WTC11 (cell line): ENCODE results near the gene CREB3L1.

Experiments
- ATF1 ChIP-seq: sonication (generic); formaldehyde crosslinking; IDR thresholded peaks from 2 replicates; pipeline ENCODE4 v1.8.1; 2023; ENCODE audit warnings: mild to moderate bottlenecking, moderate library complexity, missing genetic modification reagents
- CTCF ChIP-seq: fragments of 200-600 bp; IDR thresholded peaks from 2 replicates; pipeline ENCODE4 v1.8.0; 2022; ENCODE audit warnings: antibody characterized with exemption
- E2F4 ChIP-seq: sonication (generic); formaldehyde crosslinking; IDR thresholded peaks from 2 replicates; pipeline ENCODE4 v1.8.1; 2022; ENCODE audit warnings: low read depth, mild to moderate bottlenecking, moderate library complexity, missing genetic modification reagents, borderline replicate concordance
- ETV6 ChIP-seq: sonication (generic); formaldehyde crosslinking; IDR thresholded peaks from 2 replicates; pipeline ENCODE4 v1.8.1; 2022; ENCODE audit warnings: mild to moderate bottlenecking, missing genetic modification reagents
- IRF2 ChIP-seq: sonication (generic); formaldehyde crosslinking; IDR thresholded peaks from 2 replicates; pipeline ENCODE4 v1.8.0; 2022; ENCODE audit warnings: low read depth, missing genetic modification reagents, borderline replicate concordance
- JUN ChIP-seq: sonication (generic); formaldehyde crosslinking; IDR thresholded peaks from 2 replicates; pipeline ENCODE4 v1.8.0; 2023; ENCODE audit warnings: mild to moderate bottlenecking, missing genetic modification reagents
- NR2C2 ChIP-seq: sonication (generic); formaldehyde crosslinking; IDR thresholded peaks from 2 replicates; pipeline ENCODE4 v1.8.0; 2022; ENCODE audit warnings: mild to moderate bottlenecking, missing genetic modification reagents
- NR3C1 ChIP-seq: sonication (generic); formaldehyde crosslinking; conservative IDR thresholded peaks from 2 replicates; pipeline ENCODE4 v1.8.1; 2023; ENCODE audit warnings: low read depth, mild to moderate bottlenecking, missing genetic modification reagents
- TP53 ChIP-seq: sonication (generic); formaldehyde crosslinking; IDR thresholded peaks from 2 replicates; pipeline ENCODE4 v1.8.1; 2023; ENCODE audit warnings: mild to moderate bottlenecking, missing genetic modification reagents
- ZNF263 ChIP-seq: sonication (generic); formaldehyde crosslinking; IDR thresholded peaks from 2 replicates; pipeline ENCODE4 v1.8.1; 2022; ENCODE audit warnings: low read depth, mild to moderate bottlenecking, moderate library complexity, missing genetic modification reagents
- ZNF281 ChIP-seq: sonication (generic); formaldehyde crosslinking; IDR thresholded peaks from 2 replicates; pipeline ENCODE4 v1.8.0; 2023; ENCODE audit warnings: mild to moderate bottlenecking, missing genetic modification reagents

GRCh38 chr11:46345131-46345597 is 67.7 kb downstream of the CREB3L1 start:
- TF ChIP-seq CTCF, result no peak
- TF ChIP-seq ZNF263 (CRISPR knock-in tag), result no peak
- TF ChIP-seq NR2C2 (CRISPR knock-in tag), result no peak
- TF ChIP-seq ZNF281 (CRISPR knock-in tag), result no peak
- no peak for TF ChIP-seq IRF2 (CRISPR knock-in tag)
- TF ChIP-seq TP53 (CRISPR knock-in tag), result no peak
- no peak for TF ChIP-seq JUN (CRISPR knock-in tag)
- TF ChIP-seq ATF1 (CRISPR knock-in tag), result no peak
- no peak for TF ChIP-seq NR3C1
- TF ChIP-seq E2F4 (CRISPR knock-in tag), result no peak
- no peak for TF ChIP-seq ETV6
